Ectodermal cell (in vitro differentiated cells): Measurements from ENCODE around the gene ASPSCR1.

Experiments
- H3K27ac ChIP-seq: 2 replicates; pipeline ENCODE4 v1.7.0; 2013; ENCODE audit warnings: mild to moderate bottlenecking, low read depth, low read length; ENCODE audit not compliant: insufficient read depth, poor library complexity, severe bottlenecking
- H3K27me3 ChIP-seq: 2 replicates; pipeline ENCODE4 v1.7.0; 2013; ENCODE audit warnings: mild to moderate bottlenecking, low read length; ENCODE audit not compliant: insufficient read depth, control insufficient read depth, poor library complexity, severe bottlenecking
- H3K36me3 ChIP-seq: one replicate; pipeline ENCODE4 v1.7.0; 2013; ENCODE audit warnings: low read length; ENCODE audit not compliant: control insufficient read depth, insufficient read depth
- H3K4me1 ChIP-seq: one replicate; pipeline ENCODE4 v1.7.0; 2013; ENCODE audit warnings: low read length; ENCODE audit not compliant: control insufficient read depth, insufficient read depth
- H3K4me3 ChIP-seq: 2 replicates; pipeline ENCODE4 v1.7.0; 2013; ENCODE audit warnings: low read depth, low read length, control low read depth; ENCODE audit not compliant: insufficient read depth
- H3K9me3 ChIP-seq: 2 replicates; pipeline ENCODE4 v1.7.0; 2013; ENCODE audit warnings: mild to moderate bottlenecking, low read length, moderate library complexity; ENCODE audit not compliant: control insufficient read depth
- WGBS, 2 experiments: methylation state at CpG; one replicate each; pipeline ENCODE4 v1.1.7; 2013; ENCODE audit warnings: missing lambda C conversion rate in 2 of 2; 5-methylcytosine and 5-hydroxymethylcytosine counted together

The ASPSCR1 gene

GRCh38 chr17:82010575-82011525 lies 33.4 kb downstream of the ASPSCR1 start:
- peaks cover 20% of the 10 kb centered on the region for H3K4me1 ChIP-seq
- H3K27ac ChIP-seq, result no peak overlapping the region
- H3K9me3 ChIP-seq, result no peaks in the 10 kb centered on the region
- no peak overlapping the region for H3K4me3 ChIP-seq
- H3K27me3 ChIP-seq, result no peaks in the 10 kb centered on the region
- H3K36me3 ChIP-seq, result no peaks in the 10 kb centered on the region
- WGBS, 2 experiments, result 95 to 97% methylated on average over 39 of the region's 39 CpGs

GRCh38 chr17:82011617-82012187 lies 34.3 kb downstream of the ASPSCR1 start:
- Histone ChIP-seq H3K4me3 (no peak overlapping the region), H3K27ac (no peak overlapping the region), H3K36me3 (no peaks in the 10 kb centered on the region), H3K4me1 (peaks cover 24% of the 10 kb centered on the region), H3K27me3 (no peaks in the 10 kb centered on the region), H3K9me3 (no peaks in the 10 kb centered on the region)
- 91 to 95% methylated on average over 19 of the region's 19 CpGs for WGBS, 2 experiments

DNA sequence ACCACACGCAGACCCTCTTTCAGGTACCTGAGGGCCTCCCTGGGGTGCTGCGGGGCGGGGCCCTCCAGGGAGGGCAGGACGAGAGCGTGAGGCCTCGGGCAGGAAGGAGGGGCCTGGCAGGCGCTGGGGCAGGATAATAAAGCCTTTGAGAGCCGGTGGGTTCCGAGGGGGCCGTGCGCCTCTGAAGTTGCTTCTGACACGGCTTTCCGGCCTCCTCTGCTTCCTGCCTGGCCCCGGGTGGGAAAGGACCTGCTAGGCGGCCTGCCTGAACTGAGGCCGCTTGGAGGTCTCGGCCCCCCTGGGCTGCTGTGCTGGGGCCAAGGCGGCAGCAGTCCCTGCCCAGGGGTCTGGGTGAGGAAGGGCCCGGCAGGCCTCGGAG lies 34.8 kb downstream of the ASPSCR1 start:
- peak overlapping the region; percentile 30 for H3K27ac ChIP-seq

DNA sequence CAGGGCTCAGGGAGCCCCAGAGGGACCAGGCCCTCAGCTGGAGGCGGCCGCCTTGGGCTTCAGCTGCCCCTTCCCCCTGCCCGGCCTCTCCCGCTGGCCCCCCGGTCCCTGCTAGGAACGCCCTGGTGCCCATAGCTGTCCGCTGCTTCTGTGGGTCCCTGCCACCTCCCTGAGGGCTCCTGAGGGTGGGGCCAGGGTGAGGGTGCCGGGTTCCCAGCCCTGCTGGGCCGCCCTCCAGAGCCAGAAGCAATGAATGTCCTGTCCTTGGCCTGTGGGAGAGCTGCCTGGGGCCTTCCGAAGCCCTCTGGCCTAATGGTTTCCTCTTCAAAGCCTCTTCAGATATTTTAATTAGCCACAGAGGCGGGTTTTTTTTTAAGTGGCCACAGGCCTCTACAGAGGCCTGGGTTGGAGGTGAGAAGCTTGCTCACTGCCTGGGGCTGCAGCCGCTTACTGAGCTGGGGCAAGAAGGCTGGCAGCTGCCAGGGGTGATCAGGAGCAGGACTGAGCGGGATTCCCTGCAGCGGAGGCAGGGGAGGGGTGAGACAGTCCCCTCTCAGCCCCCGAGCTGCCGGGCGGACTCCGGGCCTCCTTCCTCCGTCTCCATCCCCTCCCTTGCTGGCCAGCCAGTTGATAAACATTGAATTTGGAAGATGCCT lies 35.3 kb downstream of the ASPSCR1 start:
- H3K36me3 ChIP-seq, result no peaks in the 10 kb centered on the region
- H3K4me3 ChIP-seq, result no peak overlapping the region
- WGBS, 2 experiments, result 79 to 81% methylated on average over 19 of the region's 19 CpGs
- no peaks in the 10 kb centered on the region for H3K9me3 ChIP-seq
- H3K4me1 ChIP-seq, result peaks cover 18% of the 10 kb centered on the region
- H3K27me3 ChIP-seq, result no peaks in the 10 kb centered on the region
- peak overlapping the region; percentile 30 for H3K27ac ChIP-seq

More for the DNA sequence above, 34.8 kb downstream of the ASPSCR1 start:
- Histone ChIP-seq H3K4me1 (peaks cover 21% of the 10 kb centered on the region), H3K4me3 (no peak overlapping the region), H3K27me3 (no peaks in the 10 kb centered on the region), H3K9me3 (no peaks in the 10 kb centered on the region), H3K36me3 (no peaks in the 10 kb centered on the region)
- 76 to 82% methylated on average over 20 of the region's 20 CpGs for WGBS, 2 experiments

GRCh38 chr17:82013341-82013740 lies 35.9 kb downstream of the ASPSCR1 start:
- no peak overlapping the region for H3K4me3 ChIP-seq
- H3K9me3 ChIP-seq, result no peaks in the 10 kb centered on the region
- 89 to 90% methylated on average over 22 of the region's 22 CpGs for WGBS, 2 experiments
- no peaks in the 10 kb centered on the region for H3K36me3 ChIP-seq
- no peak overlapping the region for H3K27ac ChIP-seq
- H3K27me3 ChIP-seq, result no peaks in the 10 kb centered on the region
- peaks cover 18% of the 10 kb centered on the region for H3K4me1 ChIP-seq

GRCh38 chr17:82013772-82014321 lies 36.4 kb downstream of the ASPSCR1 start:
- H3K4me1 ChIP-seq, result peaks cover 18% of the 10 kb centered on the region
- 93 to 94% methylated on average over 16 of the region's 16 CpGs for WGBS, 2 experiments
- H3K27me3 ChIP-seq, result no peaks in the 10 kb centered on the region
- H3K36me3 ChIP-seq, result no peaks in the 10 kb centered on the region
- H3K9me3 ChIP-seq, result no peaks in the 10 kb centered on the region
- no peak overlapping the region for H3K27ac ChIP-seq
- no peak overlapping the region for H3K4me3 ChIP-seq

GRCh38 chr17:82014432-82014831 lies 37.0 kb downstream of the ASPSCR1 start:
- H3K36me3 ChIP-seq, result no peaks in the 10 kb centered on the region
- no peaks in the 10 kb centered on the region for H3K27me3 ChIP-seq
- peaks cover 18% of the 10 kb centered on the region for H3K4me1 ChIP-seq
- H3K9me3 ChIP-seq, result no peaks in the 10 kb centered on the region
- 94 to 96% methylated on average over 23 of the region's 23 CpGs for WGBS, 2 experiments
- no peak overlapping the region for H3K27ac ChIP-seq
- no peak overlapping the region for H3K4me3 ChIP-seq

DNA sequence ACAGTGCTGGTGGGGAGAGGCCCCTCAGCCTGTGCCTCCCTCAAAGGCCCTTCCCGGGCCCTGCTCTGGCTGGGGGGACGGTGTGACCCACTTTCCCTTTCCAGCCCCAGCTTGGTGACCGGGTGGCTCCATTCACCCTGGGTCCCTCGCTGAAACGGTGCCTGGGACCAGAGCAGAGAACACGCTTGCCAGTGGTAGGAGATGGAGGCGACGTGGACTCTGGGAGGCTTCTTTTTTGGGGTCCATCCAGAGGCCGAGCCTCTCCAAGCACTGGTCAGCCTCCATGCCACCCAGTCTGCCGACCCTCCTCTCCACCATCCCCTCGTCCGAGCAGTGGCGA lies 37.5 kb downstream of the ASPSCR1 start:
- H3K4me3 ChIP-seq, result no peak overlapping the region
- peaks cover 18% of the 10 kb centered on the region for H3K4me1 ChIP-seq
- H3K27me3 ChIP-seq, result no peaks in the 10 kb centered on the region
- WGBS, 2 experiments, result 91% methylated on average over 13 of the region's 13 CpGs
- H3K9me3 ChIP-seq, result no peaks in the 10 kb centered on the region
- H3K27ac ChIP-seq, result no peak overlapping the region
- no peaks in the 10 kb centered on the region for H3K36me3 ChIP-seq

DNA sequence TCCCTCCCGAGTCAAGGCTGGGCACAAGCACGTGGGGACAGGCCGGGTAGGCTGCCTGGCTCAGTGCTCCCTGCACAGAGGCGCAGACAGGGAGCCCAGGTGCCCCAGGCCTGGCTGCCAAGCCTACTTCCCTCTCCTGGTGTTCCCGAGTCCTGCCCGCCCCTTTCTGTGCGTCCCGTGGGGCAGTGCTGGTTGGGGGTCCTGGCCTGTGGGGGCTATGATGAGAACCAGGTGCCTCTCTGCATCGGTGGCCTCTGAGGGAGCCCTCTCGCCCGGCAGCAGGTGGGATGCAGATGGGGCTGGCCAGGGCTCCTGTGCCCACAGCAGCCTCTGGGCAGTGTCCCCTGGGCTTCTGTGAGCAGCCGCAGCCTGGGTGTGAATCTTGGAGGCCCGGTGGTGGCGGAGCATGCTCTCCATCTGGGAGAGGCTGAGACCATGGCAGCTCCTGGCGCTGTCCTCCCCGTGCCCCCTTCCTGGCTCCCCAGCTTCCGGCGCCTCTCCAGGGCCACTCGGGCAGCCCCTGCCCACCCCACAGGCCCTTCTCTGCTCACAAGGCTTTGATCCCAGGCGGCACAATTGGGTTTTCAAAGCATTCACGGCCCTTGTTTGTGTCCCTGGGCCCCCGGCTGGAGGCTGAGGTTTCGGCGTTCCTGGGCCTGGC lies 38.0 kb downstream of the ASPSCR1 start:
- WGBS, 2 experiments, result 75 to 79% methylated on average over 24 of the region's 24 CpGs
- Histone ChIP-seq H3K27ac (peak overlapping the region; percentile 36), H3K4me1 (peaks cover 18% of the 10 kb centered on the region), H3K36me3 (no peaks in the 10 kb centered on the region), H3K4me3 (no peak overlapping the region), H3K9me3 (no peaks in the 10 kb centered on the region), H3K27me3 (no peaks in the 10 kb centered on the region)
